GM08714 (cell line): Measurements from ENCODE around the gene RSKR.

ENCODE experiments used
- H3K4me3 ChIP-seq: fragments of 200-500 bp; sonication (Bioruptor generic); 2 replicates; pipeline ENCODE4 v1.5.1; 2014; ENCODE audit warnings: mild to moderate bottlenecking, low read length, inconsistent platforms
- ZNF274 ChIP-seq: IDR thresholded peaks from 2 replicates; pipeline ENCODE4 v1.6.1; 2012; ENCODE audit warnings: mild to moderate bottlenecking, low read depth, low read length

The RSKR gene

GRCh38 chr17:28643983-28644786, 30.2 kb upstream of the RSKR start:
- peak overlapping the region; percentile 75 for H3K4me3 ChIP-seq
- TF ChIP-seq ZNF274, result no peak

GRCh38 chr17:28641579-28641978, 27.6 kb upstream of the RSKR start:
- no peak for TF ChIP-seq ZNF274
- H3K4me3 ChIP-seq, result no peak overlapping the region

- TF ChIP-seq ZNF274, result no peak
- no peak overlapping the region for H3K4me3 ChIP-seq
Measured at GRCh38 chr17:28635506-28635905, 21.5 kb upstream of the RSKR start.

GRCh38 chr17:28634206-28634865, 20.4 kb upstream of the RSKR start:
- no peak for TF ChIP-seq ZNF274
- no peak overlapping the region for H3K4me3 ChIP-seq

GRCh38 chr17:28626818-28627217, 12.8 kb upstream of the RSKR start:
- H3K4me3 ChIP-seq, result no peak overlapping the region
- TF ChIP-seq ZNF274, result no peak

GRCh38 chr17:28624148-28624547, 10.2 kb upstream of the RSKR start:
- H3K4me3 ChIP-seq, result no peak overlapping the region
- TF ChIP-seq ZNF274, result no peak

- H3K4me3 ChIP-seq, result no peak overlapping the region
- TF ChIP-seq ZNF274, result no peak
Measured at GRCh38 chr17:28623696-28624095, 9.7 kb upstream of the RSKR start.

GRCh38 chr17:28622186-28622585, 8.2 kb upstream of the RSKR start:
- TF ChIP-seq ZNF274, result no peak
- no peak overlapping the region for H3K4me3 ChIP-seq

- TF ChIP-seq ZNF274, result no peak
- no peak overlapping the region for H3K4me3 ChIP-seq
Measured at GRCh38 chr17:28620010-28620409, 6.0 kb upstream of the RSKR start.

- H3K4me3 ChIP-seq, result no peak overlapping the region
- TF ChIP-seq ZNF274, result no peak
Measured at GRCh38 chr17:28618464-28618863, 4.5 kb upstream of the RSKR start.

- no peak overlapping the region for H3K4me3 ChIP-seq
- no peak for TF ChIP-seq ZNF274
Measured at GRCh38 chr17:28616281-28616680, 2.3 kb upstream of the RSKR start.

- no peak for TF ChIP-seq ZNF274
- H3K4me3 ChIP-seq, result no peak overlapping the region
Measured at GRCh38 chr17:28615260-28615940, 1.4 kb upstream of the RSKR start.

GRCh38 chr17:28612936-28613872, 781 bp downstream of the RSKR start:
- no peak for TF ChIP-seq ZNF274

GRCh38 chr17:28612531-28612930, 1.5 kb downstream of the RSKR start:
- H3K4me3 ChIP-seq, result no peak overlapping the region
- no peak for TF ChIP-seq ZNF274

More at GRCh38 chr17:28612936-28613872, 781 bp downstream of the RSKR start:
- H3K4me3 ChIP-seq, result no peak overlapping the region
